ENCODE data around the gene SRRT. TPM values are rescaled to one million over a fixed set of nuclear protein-coding genes. Genes with fewer than 3 reads are reported as not detected.
"Not testable (repeated sequence)": the region's sequence is repeated elsewhere in the genome, so short reads cannot be mapped to it uniquely, and the experiment has no call there.

Gene SRRT
- total RNA-seq, 1 experiment from 2014 or later, result 102 TPM

DNA sequence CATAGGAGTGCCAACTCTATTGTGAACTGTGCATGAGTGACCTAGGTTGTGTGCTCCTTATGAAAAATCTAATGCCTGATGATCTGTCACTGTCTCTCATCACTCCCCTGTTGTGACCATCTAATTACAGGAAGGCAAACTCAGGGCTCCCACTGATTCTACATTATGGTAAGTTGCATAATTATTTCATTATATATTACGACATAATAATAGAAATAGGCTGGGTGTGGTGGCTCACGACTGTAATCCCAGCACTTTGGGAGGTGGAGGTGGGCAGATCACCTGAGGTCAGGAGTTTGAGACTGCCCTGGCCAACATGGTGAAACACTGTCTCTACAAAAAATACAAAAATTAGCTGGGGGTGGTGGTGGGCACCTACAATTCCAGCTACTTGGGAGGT, 60.5 kb downstream of the SRRT start:
- H3K36me3 ChIP-seq, DNase-seq, H3K27me3 ChIP-seq, H3K9me3 ChIP-seq, H3K4me3 ChIP-seq: not testable (repeated sequence)

GRCh38 chr7:100936167-100936566, 61.3 kb downstream of the SRRT start:
- DNase-seq, H3K4me3 ChIP-seq, H3K27me3 ChIP-seq, H3K36me3 ChIP-seq, H3K9me3 ChIP-seq: not testable (repeated sequence)

Other genes with a start within 250 kb of the SRRT start
- 0.33 TPM in 1 of 2 replicates, not detected in the other for gene TFR2, start 233.6 kb upstream of the SRRT start, total RNA-seq (2014; rRNA removed; shearing (Covaris generic); ENCODE audit: low replicate concordance)
- gene ACTL6B, start 218.7 kb upstream of the SRRT start, total RNA-seq (2014; rRNA removed; shearing (Covaris generic); ENCODE audit: low replicate concordance), result not detected in 2 replicates
- 128 and 174 TPM in 2 replicates for gene GNB2, start 201.4 kb upstream of the SRRT start, total RNA-seq (2014; rRNA removed; shearing (Covaris generic); ENCODE audit: low replicate concordance)
- gene GIGYF1, start 180.9 kb upstream of the SRRT start, total RNA-seq (2014; rRNA removed; shearing (Covaris generic); ENCODE audit: low replicate concordance), result 9.1 and 9.2 TPM in 2 replicates
- gene POP7, start 169.0 kb upstream of the SRRT start, total RNA-seq (2014; rRNA removed; shearing (Covaris generic); ENCODE audit: low replicate concordance), result 41.5 and 92.8 TPM in 2 replicates
- gene EPO, start 154.6 kb upstream of the SRRT start, total RNA-seq (2014; rRNA removed; shearing (Covaris generic); ENCODE audit: low replicate concordance), result not detected in 2 replicates
- gene ZAN, start 141.5 kb upstream of the SRRT start, total RNA-seq (2014; rRNA removed; shearing (Covaris generic); ENCODE audit: low replicate concordance), result not detected in 2 replicates
- 42.7 and 72.5 TPM in 2 replicates for gene EPHB4, start 47.6 kb upstream of the SRRT start, total RNA-seq (2014; rRNA removed; shearing (Covaris generic); ENCODE audit: low replicate concordance)
- 12.0 and 13.6 TPM in 2 replicates for gene SLC12A9, start 22.4 kb upstream of the SRRT start, total RNA-seq (2014; rRNA removed; shearing (Covaris generic); ENCODE audit: low replicate concordance)
- 147 and 173 TPM in 2 replicates for gene TRIP6, start 7.7 kb upstream of the SRRT start, total RNA-seq (2014; rRNA removed; shearing (Covaris generic); ENCODE audit: low replicate concordance)
- 5.4 and 6.8 TPM in 2 replicates for gene UFSP1, start 14.6 kb downstream of the SRRT start, total RNA-seq (2014; rRNA removed; shearing (Covaris generic); ENCODE audit: low replicate concordance)
- gene ACHE, start 20.8 kb downstream of the SRRT start, total RNA-seq (2014; rRNA removed; shearing (Covaris generic); ENCODE audit: low replicate concordance), result not detected in 2 replicates
- not detected in 2 replicates for gene MUC3A, start 74.4 kb downstream of the SRRT start, total RNA-seq (2014; rRNA removed; shearing (Covaris generic); ENCODE audit: low replicate concordance)
- gene MUC12, start 94.5 kb downstream of the SRRT start, total RNA-seq (2014; rRNA removed; shearing (Covaris generic); ENCODE audit: low replicate concordance), result not detected in 2 replicates
- not detected in 2 replicates for gene MUC17, start 145.0 kb downstream of the SRRT start, total RNA-seq (2014; rRNA removed; shearing (Covaris generic); ENCODE audit: low replicate concordance)
- 2.3 and 25.4 TPM in 2 replicates for gene TRIM56, start 210.4 kb downstream of the SRRT start, total RNA-seq (2014; rRNA removed; shearing (Covaris generic); ENCODE audit: low replicate concordance)

Measured in MG63 (cell line).